ENCODE data around the gene APOL2. TPM values are rescaled to one million over a fixed set of nuclear protein-coding genes. Genes with fewer than 3 reads are reported as not detected.
"Not testable (repeated sequence)": the region's sequence is repeated elsewhere in the genome, so short reads cannot be mapped to it uniquely, and the experiment has no call there.

APOL2 gene
- total RNA-seq, 1 experiment from 2014 or later = 16.0 TPM

- Mint-ChIP-seq H3K27ac (ENCODE audit: low read depth, unreplicated experiment) (no peak overlapping the region), H3K4me3 (ENCODE audit: unreplicated experiment) (no peak overlapping the region), H3K27me3 (ENCODE audit: insufficient read depth, unreplicated experiment) (peaks cover 45% of the 10 kb centered on the region), H3K36me3 (ENCODE audit: insufficient read depth, unreplicated experiment) (peaks cover 5% of the 10 kb centered on the region), H3K9me3 (ENCODE audit: unreplicated experiment) (no peaks in the 10 kb centered on the region), H3K4me1 (ENCODE audit: insufficient read depth, unreplicated experiment) (no peaks in the 10 kb centered on the region)
- CTCF ChIA-PET = interaction anchor here (0.7 kb wide), 1 partner anchor 15 kb away, joined by 3 read pairs; no protein-coding TSS in a partner anchor
- DNase-seq (ENCODE audit: unreplicated experiment) = no peak
- BruUV-seq (replicated peaks) = no TSS peak
- intact Hi-C loops (cut with micrococcal nuclease) = no loop called here
- POLR2A ChIA-PET = no interaction called here
- TF ChIP-seq, protein P1, sequence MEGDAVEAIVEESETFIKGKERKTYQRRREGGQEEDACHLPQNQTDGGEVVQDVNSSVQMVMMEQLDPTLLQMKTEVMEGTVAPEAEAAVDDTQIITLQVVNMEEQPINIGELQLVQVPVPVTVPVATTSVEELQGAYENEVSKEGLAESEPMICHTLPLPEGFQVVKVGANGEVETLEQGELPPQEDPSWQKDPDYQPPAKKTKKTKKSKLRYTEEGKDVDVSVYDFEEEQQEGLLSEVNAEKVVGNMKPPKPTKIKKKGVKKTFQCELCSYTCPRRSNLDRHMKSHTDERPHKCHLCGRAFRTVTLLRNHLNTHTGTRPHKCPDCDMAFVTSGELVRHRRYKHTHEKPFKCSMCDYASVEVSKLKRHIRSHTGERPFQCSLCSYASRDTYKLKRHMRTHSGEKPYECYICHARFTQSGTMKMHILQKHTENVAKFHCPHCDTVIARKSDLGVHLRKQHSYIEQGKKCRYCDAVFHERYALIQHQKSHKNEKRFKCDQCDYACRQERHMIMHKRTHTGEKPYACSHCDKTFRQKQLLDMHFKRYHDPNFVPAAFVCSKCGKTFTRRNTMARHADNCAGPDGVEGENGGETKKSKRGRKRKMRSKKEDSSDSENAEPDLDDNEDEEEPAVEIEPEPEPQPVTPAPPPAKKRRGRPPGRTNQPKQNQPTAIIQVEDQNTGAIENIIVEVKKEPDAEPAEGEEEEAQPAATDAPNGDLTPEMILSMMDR (IDR thresholded peaks at IDR 0.05; ENCODE audit: unreplicated experiment) = no peak
These were observed 46.2 kb downstream of the APOL2 start for GRCh38 chr22:36193171-36193570.

DNA sequence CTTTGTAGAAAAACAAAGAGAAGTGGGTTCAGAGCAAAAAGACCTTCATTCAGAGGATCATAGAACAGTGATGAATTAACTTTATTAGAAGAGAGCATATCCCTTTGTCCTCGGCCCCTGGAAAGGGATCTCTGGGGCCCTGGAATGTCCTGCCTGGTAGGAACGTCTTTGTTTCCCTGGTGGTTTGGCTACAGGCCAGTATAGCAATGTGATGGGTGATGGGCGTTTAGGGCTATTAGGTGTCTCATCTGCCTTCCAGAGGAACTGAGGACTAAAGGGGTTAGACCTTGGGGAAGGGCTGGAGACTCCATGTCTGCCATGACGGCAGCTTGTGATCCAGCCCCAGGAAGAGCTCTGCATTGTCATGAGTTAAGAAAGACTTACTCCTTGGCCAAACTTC lies 46.8 kb downstream of the APOL2 start:
- intact Hi-C loops (cut with micrococcal nuclease) = no loop called here
- no TSS peak for BruUV-seq (replicated peaks)
- H3K36me3 Mint-ChIP-seq (ENCODE audit: insufficient read depth, unreplicated experiment) = peaks cover 5% of the 10 kb centered on the region
- no peak for DNase-seq (ENCODE audit: unreplicated experiment)
- peaks cover 39% of the 10 kb centered on the region for H3K27me3 Mint-ChIP-seq (ENCODE audit: insufficient read depth, unreplicated experiment)
- ChIA-PET CTCF (interaction anchor here (0.7 kb wide), 1 partner anchor 16 kb away, joined by 3 read pairs; no protein-coding TSS in a partner anchor), POLR2A (no interaction called here)
- no peaks in the 10 kb centered on the region for H3K4me1 Mint-ChIP-seq (ENCODE audit: insufficient read depth, unreplicated experiment)
- no peaks in the 10 kb centered on the region for H3K9me3 Mint-ChIP-seq (ENCODE audit: unreplicated experiment)
- H3K4me3 Mint-ChIP-seq (ENCODE audit: unreplicated experiment) = no peak overlapping the region
- no peak overlapping the region for H3K27ac Mint-ChIP-seq (ENCODE audit: low read depth, unreplicated experiment)
- TF ChIP-seq, protein P1 (IDR thresholded peaks at IDR 0.05; ENCODE audit: unreplicated experiment) = no peak

GRCh38 chr22:36191106-36191836 lies 48.1 kb downstream of the APOL2 start:
- Mint-ChIP-seq H3K27me3 (ENCODE audit: insufficient read depth, unreplicated experiment) (peaks cover 39% of the 10 kb centered on the region), H3K9me3 (ENCODE audit: unreplicated experiment) (no peaks in the 10 kb centered on the region), H3K36me3 (ENCODE audit: insufficient read depth, unreplicated experiment) (peaks cover 5% of the 10 kb centered on the region), H3K4me1 (ENCODE audit: insufficient read depth, unreplicated experiment) (no peaks in the 10 kb centered on the region), H3K4me3 (ENCODE audit: unreplicated experiment) (no peak overlapping the region), H3K27ac (ENCODE audit: low read depth, unreplicated experiment) (no peak overlapping the region)
- POLR2A ChIA-PET = no interaction called here
- TF ChIP-seq, protein P1 (IDR thresholded peaks at IDR 0.05; ENCODE audit: unreplicated experiment) = no peak
- DNase-seq (ENCODE audit: unreplicated experiment) = no peak
- intact Hi-C loops (cut with micrococcal nuclease) = no loop called here
- CTCF ChIA-PET = interaction anchor here (0.6 kb wide), 1 partner anchor 43 kb away, joined by 4 read pairs; no protein-coding TSS in a partner anchor
- BruUV-seq (replicated peaks) = no TSS peak

- POLR2A ChIA-PET; H3K36me3 Mint-ChIP-seq (ENCODE audit: insufficient read depth, unreplicated experiment); H3K4me3 Mint-ChIP-seq (ENCODE audit: unreplicated experiment); CTCF ChIA-PET; intact Hi-C loops (cut with micrococcal nuclease); H3K4me1 Mint-ChIP-seq (ENCODE audit: insufficient read depth, unreplicated experiment); BruUV-seq (replicated peaks); H3K27ac Mint-ChIP-seq (ENCODE audit: low read depth, unreplicated experiment); DNase-seq (ENCODE audit: unreplicated experiment); H3K9me3 Mint-ChIP-seq (ENCODE audit: unreplicated experiment): not testable (repeated sequence)
- peaks cover 43% of the 10 kb centered on the region for H3K27me3 Mint-ChIP-seq (ENCODE audit: insufficient read depth, unreplicated experiment)
These were observed 51.5 kb downstream of the APOL2 start for GRCh38 chr22:36187862-36188261.

All from MCF 10A (cell line).